IPS-18c (cell line): Measurements from ENCODE around the gene LARGE1.

Experiments used
- H3K4me3 ChIP-seq: 2 replicates; pipeline ENCODE4 v1.7.0; 2013; ENCODE audit warnings: low read depth, mild to moderate bottlenecking, low read length, moderate library complexity; ENCODE audit not compliant: insufficient read depth
- H3K9me3 ChIP-seq: one replicate; pipeline ENCODE4 v1.6.1; 2013; ENCODE audit warnings: mild to moderate bottlenecking, low read length, moderate library complexity; ENCODE audit not compliant: control insufficient read depth, insufficient read depth

LARGE1 gene

GRCh38 chr22:33329398-33329797, 590.9 kb downstream of the LARGE1 start:
- Histone ChIP-seq H3K9me3 (no peaks in the 10 kb centered on the region), H3K4me3 (no peak overlapping the region)

DNA sequence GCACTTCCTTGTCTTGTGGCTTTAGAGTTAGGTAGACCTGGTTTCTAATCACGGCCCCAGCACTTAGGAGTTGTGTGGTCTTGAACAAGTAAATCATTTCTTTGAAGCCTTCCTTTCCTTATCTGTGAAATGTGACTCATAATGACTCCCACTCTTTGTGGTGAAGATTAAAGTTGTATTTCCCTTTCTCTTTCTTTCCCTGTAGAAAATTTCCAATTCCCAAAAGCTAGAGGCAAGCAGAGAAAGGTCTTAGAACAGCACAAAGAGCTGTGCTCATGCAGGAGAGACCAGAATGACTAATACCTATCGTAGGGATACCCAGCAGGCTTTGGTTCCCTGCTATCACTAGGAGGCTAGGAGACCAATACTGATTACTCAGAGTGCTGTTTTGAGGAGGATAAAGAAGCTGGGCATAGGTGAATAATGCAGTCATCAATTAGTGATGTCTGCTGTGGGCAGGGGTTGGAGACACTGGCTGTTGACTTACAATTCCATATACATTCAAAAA, 591.4 kb downstream of the LARGE1 start:
- Histone ChIP-seq H3K9me3 (no peaks in the 10 kb centered on the region), H3K4me3 (no peak overlapping the region)

- Histone ChIP-seq H3K4me3 (no peak overlapping the region), H3K9me3 (no peaks in the 10 kb centered on the region)
Measured at GRCh38 chr22:33327348-33327860, 592.9 kb downstream of the LARGE1 start.

GRCh38 chr22:33326540-33327295, 593.6 kb downstream of the LARGE1 start:
- Histone ChIP-seq H3K4me3 (no peak overlapping the region), H3K9me3 (no peaks in the 10 kb centered on the region)

DNA sequence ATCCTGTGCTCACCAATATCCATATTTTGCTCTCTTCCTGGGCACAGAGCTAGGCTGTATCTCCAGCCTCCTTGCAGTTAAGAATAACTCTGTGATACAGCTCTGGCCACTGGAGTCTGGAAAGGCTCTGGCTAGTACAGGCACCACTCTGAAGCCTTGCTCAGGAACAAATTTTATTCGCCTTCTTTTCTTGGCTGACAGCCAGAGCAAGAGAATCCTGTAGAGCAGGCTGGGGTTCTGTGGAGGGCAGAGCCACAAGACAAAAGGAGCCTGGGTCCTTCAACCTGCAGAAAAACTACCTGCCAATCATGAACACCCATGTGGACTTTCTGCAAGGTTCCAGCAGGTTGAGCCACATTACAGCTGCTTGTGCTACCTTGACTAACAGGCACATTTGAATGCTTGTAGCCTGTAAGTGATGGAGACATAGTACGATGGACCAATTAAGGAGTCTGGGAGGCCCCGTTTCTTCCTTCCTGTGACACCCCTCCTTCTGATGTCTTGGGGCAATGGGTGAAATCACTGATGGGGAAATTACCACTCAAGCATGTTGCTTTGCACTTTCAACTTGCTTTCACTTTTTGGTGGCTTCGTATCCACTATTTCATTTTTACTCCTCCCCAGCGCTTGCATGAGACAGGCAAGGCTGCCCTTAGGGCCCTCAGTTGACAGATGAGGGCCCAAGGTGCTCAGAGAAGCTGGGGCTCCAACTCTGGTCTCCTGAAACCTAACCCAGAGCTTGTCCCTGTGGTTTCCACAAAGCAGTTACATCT, 594.9 kb downstream of the LARGE1 start:
- no peaks in the 10 kb centered on the region for H3K9me3 ChIP-seq
- H3K4me3 ChIP-seq: no peak overlapping the region

GRCh38 chr22:33324228-33324627, 596.0 kb downstream of the LARGE1 start:
- H3K9me3 ChIP-seq: no peaks in the 10 kb centered on the region
- H3K4me3 ChIP-seq: no peak overlapping the region

GRCh38 chr22:33321466-33321865, 598.8 kb downstream of the LARGE1 start:
- Histone ChIP-seq H3K9me3 (no peaks in the 10 kb centered on the region), H3K4me3 (no peak overlapping the region)

- H3K9me3 ChIP-seq: no peaks in the 10 kb centered on the region
- no peak overlapping the region for H3K4me3 ChIP-seq
Measured at GRCh38 chr22:33315954-33316353, 604.3 kb downstream of the LARGE1 start.

GRCh38 chr22:33315117-33315516, 605.2 kb downstream of the LARGE1 start:
- Histone ChIP-seq H3K4me3 (no peak overlapping the region), H3K9me3 (no peaks in the 10 kb centered on the region)

GRCh38 chr22:33314316-33314715, 606.0 kb downstream of the LARGE1 start:
- Histone ChIP-seq H3K9me3 (no peaks in the 10 kb centered on the region), H3K4me3 (no peak overlapping the region)

DNA sequence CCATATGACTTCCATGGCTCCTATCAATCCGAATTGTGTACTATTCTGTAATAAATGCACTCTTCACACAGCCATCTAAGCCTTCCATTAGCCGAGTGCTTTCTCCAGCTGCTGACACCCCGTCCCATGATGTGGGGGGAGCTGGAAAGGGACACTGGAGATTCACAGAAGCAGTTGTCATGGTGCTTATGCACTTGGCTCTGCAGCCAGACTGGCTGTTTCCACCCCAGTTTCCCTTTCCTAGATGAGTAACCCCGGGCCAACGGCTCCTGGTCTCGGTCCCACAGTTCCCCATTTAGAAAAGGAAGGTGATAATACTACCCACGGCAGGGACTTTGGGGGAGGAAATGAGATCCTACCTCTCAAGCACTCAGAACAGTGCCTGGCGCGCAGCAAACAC, 617.2 kb downstream of the LARGE1 start:
- Histone ChIP-seq H3K9me3 (peaks cover 2% of the 10 kb centered on the region), H3K4me3 (no peak overlapping the region)

DNA sequence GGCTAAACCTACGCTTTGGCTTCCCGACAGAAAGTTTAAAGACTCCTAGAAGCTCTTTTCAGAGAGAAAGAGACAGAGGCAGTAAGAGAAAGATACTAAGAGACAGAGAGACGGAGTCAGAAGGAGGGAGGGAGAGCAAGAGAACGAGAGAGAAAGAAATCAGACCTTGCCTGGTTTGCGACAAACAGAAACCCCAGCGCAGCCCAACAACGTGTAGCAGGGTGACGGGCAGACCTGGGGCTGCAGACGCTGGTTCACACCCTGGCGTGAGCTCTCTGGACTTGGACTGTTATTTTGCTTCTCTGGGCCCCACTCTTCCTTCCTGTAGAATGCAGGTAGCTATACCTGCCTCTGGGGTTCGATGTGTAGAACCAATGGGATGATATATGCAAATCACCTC, 617.7 kb downstream of the LARGE1 start:
- H3K9me3 ChIP-seq: peaks cover 2% of the 10 kb centered on the region
- H3K4me3 ChIP-seq: no peak overlapping the region

- Histone ChIP-seq H3K9me3 (peaks cover 2% of the 10 kb centered on the region), H3K4me3 (no peak overlapping the region)
Measured at GRCh38 chr22:33302049-33302545, 618.2 kb downstream of the LARGE1 start.

GRCh38 chr22:33300165-33300564, 620.1 kb downstream of the LARGE1 start:
- peaks cover 2% of the 10 kb centered on the region for H3K9me3 ChIP-seq
- no peak overlapping the region for H3K4me3 ChIP-seq

DNA sequence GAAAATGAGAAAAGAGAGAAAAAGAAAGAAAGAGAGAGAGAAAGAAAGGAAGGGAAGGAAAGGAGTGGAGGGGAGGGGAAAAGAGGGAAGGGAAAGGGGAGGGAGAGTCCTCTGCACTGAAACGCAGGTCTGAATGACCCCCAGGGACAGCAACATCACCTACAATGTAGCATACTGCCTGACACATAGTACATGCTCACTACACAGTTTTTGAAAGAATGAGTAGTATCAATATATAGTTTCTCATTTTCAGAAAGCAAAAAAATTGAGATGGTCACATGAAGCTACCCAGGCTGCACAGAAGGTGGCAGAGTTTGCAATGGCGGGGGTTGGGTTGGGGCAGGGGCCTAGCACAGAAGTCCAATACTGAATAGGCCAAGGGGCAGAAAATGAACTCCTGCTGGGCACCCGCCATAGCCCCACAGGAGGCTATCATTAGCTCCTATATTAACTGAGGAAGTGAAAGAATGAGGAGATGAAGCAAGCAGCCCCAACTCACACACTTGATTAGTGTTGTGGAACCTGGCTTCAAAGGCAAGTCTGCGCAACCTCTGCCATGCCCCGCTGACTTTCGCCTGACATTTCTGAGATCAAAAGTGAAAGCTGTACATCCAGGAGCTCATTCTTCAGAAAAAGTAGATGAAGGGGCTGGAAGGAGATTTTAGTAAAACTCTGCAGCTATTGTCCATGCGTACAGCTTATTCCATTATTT, 620.9 kb downstream of the LARGE1 start:
- no peak overlapping the region for H3K4me3 ChIP-seq
- H3K9me3 ChIP-seq: peaks cover 2% of the 10 kb centered on the region

DNA sequence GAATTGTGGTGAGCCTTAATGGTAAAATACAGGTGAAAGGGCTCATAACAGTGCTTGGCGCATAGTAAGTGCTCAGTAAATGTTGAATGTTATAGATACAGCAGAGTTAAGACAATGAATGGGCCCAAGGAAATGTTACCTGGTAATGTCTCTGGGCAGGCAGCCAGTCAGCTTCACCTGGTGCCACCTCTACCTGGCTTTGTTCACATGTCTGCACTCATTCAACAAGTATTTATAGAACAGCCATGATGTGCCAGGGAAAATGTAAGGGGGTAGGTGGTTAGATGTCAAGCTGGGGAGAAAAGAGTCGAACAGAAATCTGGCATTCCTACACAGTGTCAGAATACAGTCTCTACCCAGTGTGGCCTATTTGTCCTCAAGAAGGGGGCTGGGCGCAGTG, 623.3 kb downstream of the LARGE1 start:
- no peak overlapping the region for H3K4me3 ChIP-seq
- no peaks in the 10 kb centered on the region for H3K9me3 ChIP-seq

DNA sequence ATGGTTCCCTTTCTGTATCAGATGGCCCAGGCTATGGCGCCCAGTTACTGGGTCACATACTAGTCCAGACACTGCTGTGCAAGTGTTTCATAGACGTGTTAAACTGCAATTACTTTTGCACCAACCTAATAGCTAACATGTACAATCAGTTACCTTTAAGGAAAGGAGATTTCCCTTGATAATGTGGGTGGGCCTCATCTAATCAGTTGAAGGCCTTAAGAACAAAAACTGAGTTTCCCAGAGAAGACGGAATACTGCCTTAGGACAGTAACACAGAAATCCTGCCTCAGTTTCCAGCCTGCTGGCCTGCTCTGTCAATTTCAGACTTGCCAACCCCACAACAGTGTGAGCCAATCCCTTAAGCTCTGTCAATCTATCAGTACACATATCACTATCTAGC, 632.2 kb downstream of the LARGE1 start:
- no peaks in the 10 kb centered on the region for H3K9me3 ChIP-seq
- H3K4me3 ChIP-seq: no peak overlapping the region
